Right lobe of liver (tissue), 6 donors: ENCODE results near the gene PPARA. TPM values are rescaled to one million over a fixed set of nuclear protein-coding genes. Genes with fewer than 3 reads are reported as not detected.

Source experiments
- ATAC-seq, 4 donors: fragments of 200-7000 bp; cut with Tn5 transposase; one replicate each; pipeline ENCODE4 v1.9.1; 2020; ENCODE audit warnings: mild to moderate bottlenecking in 4 of 4, moderate library complexity in 4 of 4
- DNase-seq, 3 donors: peaks; one replicate each; pipeline ENCODE4 v3.0.0-alpha.2; 2020
- H3K27ac ChIP-seq, 3 donors: fragments of 200-600 bp; one replicate each; pipeline ENCODE4 v1.8.0; 2022
- H3K27me3 ChIP-seq, 2 donors: fragments of 200-600 bp; one replicate each; pipeline ENCODE4 v1.8.0; 2022
- H3K36me3 ChIP-seq, 4 donors: fragments of 200-600 bp; sonication (generic) in 1 of 4; one replicate each; pipeline versions ENCODE4 v1.5.1 to v1.8.0; 2017 to 2022; ENCODE audit warnings: control low read depth in 1 of 4
- H3K4me1 ChIP-seq, 4 donors: fragments of 200-600 bp; sonication (generic) in 1 of 4; one replicate each; pipeline versions ENCODE4 v1.5.1 to v1.8.0; 2017 to 2022; ENCODE audit warnings: control low read depth in 1 of 4
- H3K4me3 ChIP-seq, 3 donors: fragments of 200-600 bp; one replicate each; pipeline ENCODE4 v1.8.0; 2022
- H3K9me3 ChIP-seq, 4 donors: fragments of 200-600 bp; sonication (generic) in 1 of 4; one replicate each; pipeline versions ENCODE4 v1.5.1 to v1.8.0; 2017 to 2022; ENCODE audit warnings: control low read depth in 1 of 4
- POLR2A ChIP-seq: fragments of 450-650 bp; IDR thresholded peaks from one replicate; pipeline ENCODE4 v1.6.1; 2017; ENCODE audit warnings: antibody characterized with exemption, mild to moderate bottlenecking
- WGBS: methylation state at CpG from one replicate; pipeline ENCODE4 v1.1.6; 2018; ENCODE audit warnings: low coverage, low lambda C conversion rate; ENCODE audit not compliant: insufficient coverage; ENCODE audit errors: missing lambda C conversion rate; 5-methylcytosine and 5-hydroxymethylcytosine counted together
- intact Hi-C, 2 donors: fragments of 100-400 bp; cut with DNase I; formaldehyde crosslinking; loops; one replicate each; pipeline versions ENCODE4 v1.11.2 to v1.14.1; 2022
- total RNA-seq, 6 experiments: library from RNA; depleted of rRNA in 2 of 6; stranded (reverse); fragments of >200 nt in 2 of 6; fragmentation: NEBNext Ultra II Directional in 3 of 6; extraction: Animal tissue kit (Norgen Biotek cat#: 25700) in 3 of 6; gene quantifications; one replicate each; pipeline versions ENCODE4 v1.1.0 to v1.2.4, GENCODE V29; 2016 to 2023
- TF ChIP-seq, protein P1 (sequence below), 4 donors: fragments of 200-600 bp in 3 of 4; fragments of 450-650 bp in 1 of 4; IDR thresholded peaks; one replicate each; pipeline versions ENCODE4 v1.5.1 to v1.8.0; 2016 to 2022; ENCODE audit warnings: antibody characterized with exemption in 4 of 4, mild to moderate bottlenecking in 2 of 4
- donor health status: DM: no; HTN: yes; CAD: no.
- donor health status: DM: no; HTN: no; CAD: no.
- donor health status: DM: no; HTN: no; CAD: no.
- donor health status: DM: no; HTN: yes; CAD: no.
- donor health status: DM: no; HTN: yes; CAD: no.

Gene PPARA
- total RNA-seq, 6 experiments from 2014 or later: 64.4 to 152 (median 95.1) TPM

DNA sequence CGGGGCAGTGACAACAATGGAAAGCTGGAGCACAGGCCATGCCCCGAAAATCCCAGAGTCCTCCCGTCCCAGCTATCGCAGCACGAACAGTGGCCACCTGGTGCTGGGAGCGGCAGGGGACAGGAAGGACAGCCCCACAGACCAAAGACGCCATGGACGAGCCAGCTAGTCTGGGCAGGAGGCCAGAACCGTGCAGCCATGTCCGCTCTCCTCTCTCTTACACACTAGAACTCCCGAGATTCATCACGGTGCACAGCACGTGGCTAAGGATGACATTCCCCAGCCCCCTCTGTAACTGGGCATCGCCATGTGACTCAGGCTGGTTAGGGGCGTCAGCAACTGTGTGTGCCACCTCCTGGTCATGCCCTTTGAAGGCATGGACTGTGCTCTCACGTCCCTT, 95.2 kb downstream of the PPARA start:
- H3K4me3 ChIP-seq: no peak overlapping the region
- peaks cover 0 to 36% (median 4%) of the 10 kb centered on the region in 4 donors for H3K4me1 ChIP-seq
- DNase-seq: peak; percentile 74 to 80 (median 78)
- H3K9me3 ChIP-seq: no peaks in the 10 kb centered on the region
- H3K36me3 ChIP-seq: no peaks in the 10 kb centered on the region
- H3K27me3 ChIP-seq: no peaks in the 10 kb centered on the region
- peak overlapping the region in 1 of 3 donors; percentile 29 for H3K27ac ChIP-seq
- no peak for TF ChIP-seq POLR2A
- TF ChIP-seq, protein P1, sequence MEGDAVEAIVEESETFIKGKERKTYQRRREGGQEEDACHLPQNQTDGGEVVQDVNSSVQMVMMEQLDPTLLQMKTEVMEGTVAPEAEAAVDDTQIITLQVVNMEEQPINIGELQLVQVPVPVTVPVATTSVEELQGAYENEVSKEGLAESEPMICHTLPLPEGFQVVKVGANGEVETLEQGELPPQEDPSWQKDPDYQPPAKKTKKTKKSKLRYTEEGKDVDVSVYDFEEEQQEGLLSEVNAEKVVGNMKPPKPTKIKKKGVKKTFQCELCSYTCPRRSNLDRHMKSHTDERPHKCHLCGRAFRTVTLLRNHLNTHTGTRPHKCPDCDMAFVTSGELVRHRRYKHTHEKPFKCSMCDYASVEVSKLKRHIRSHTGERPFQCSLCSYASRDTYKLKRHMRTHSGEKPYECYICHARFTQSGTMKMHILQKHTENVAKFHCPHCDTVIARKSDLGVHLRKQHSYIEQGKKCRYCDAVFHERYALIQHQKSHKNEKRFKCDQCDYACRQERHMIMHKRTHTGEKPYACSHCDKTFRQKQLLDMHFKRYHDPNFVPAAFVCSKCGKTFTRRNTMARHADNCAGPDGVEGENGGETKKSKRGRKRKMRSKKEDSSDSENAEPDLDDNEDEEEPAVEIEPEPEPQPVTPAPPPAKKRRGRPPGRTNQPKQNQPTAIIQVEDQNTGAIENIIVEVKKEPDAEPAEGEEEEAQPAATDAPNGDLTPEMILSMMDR (IDR thresholded peaks at IDR 0.05): no peak
- intact Hi-C loops: no loop called here
- ATAC-seq: peak; percentile 24 to 59 (median 40)
- WGBS: 40% methylated on average over 6 of the region's 16 CpGs

DNA sequence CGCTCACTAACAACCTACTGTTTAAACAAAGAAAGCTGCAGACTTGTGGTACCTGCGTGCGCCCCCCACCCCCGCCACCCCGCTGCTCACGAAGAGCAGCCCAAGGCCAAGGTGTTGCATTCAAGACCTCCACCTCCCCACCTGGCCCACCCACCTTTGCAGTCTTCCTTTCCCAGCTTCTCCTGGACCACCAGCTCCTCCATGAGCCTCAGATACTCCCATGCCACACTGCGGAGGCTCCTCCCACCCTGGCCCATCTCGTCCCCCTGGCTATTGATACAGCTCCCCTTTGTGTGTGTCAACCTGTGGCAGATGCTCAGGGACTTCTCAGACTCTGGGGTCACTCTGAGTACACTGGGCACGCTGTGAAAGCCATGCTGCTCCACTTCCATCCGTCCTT, 95.9 kb downstream of the PPARA start:
- intact Hi-C loops: no loop called here

DNA sequence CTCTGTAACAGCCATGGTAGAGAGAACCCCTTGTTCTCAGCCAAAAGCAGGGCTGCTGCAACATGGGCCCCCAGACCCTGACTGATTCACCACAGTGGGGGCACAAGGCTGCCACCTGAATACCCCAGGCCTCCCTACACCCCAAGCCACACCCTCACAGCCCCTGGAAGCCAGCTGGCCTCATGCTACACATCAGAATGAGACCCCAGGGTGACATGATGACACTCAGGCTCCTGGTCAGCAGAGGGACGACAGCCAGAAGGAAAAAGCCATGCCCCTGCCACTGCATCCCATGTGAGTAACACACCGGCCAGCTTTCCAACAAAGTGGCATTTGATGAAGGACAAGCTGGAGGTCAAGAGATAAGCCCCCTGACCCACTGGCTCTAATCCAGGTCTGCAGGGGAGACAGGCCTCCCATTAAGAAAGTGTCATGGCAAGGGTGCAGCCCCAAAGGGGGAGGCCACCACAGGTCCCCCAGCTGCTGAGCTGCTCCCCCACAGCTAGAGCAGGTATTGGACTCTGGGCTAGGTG, 97.2 kb downstream of the PPARA start:
- no peaks in the 10 kb centered on the region for H3K36me3 ChIP-seq
- intact Hi-C loops: no loop called here
- TF ChIP-seq POLR2A: no peak
- TF ChIP-seq, protein P1 (IDR thresholded peaks at IDR 0.05): no peak
- H3K4me3 ChIP-seq: no peak overlapping the region
- ATAC-seq (no peak), DNase-seq (no peak)
- no peak overlapping the region for H3K27ac ChIP-seq
- H3K27me3 ChIP-seq: no peaks in the 10 kb centered on the region
- no CpG with 5 or more reads among the region's 2 CpGs for WGBS
- no peaks in the 10 kb centered on the region for H3K9me3 ChIP-seq
- peaks cover 0 to 27% (median 4%) of the 10 kb centered on the region in 4 donors for H3K4me1 ChIP-seq

More for the DNA sequence above, 95.9 kb downstream of the PPARA start:
- Histone ChIP-seq H3K27me3 (no peaks in the 10 kb centered on the region), H3K4me3 (no peak overlapping the region), H3K4me1 (peaks cover 0 to 34% (median 4%) of the 10 kb centered on the region in 4 donors), H3K27ac (peak overlapping the region in 1 of 3 donors; percentile 29), H3K36me3 (no peaks in the 10 kb centered on the region), H3K9me3 (no peaks in the 10 kb centered on the region)
- ATAC-seq (no peak), DNase-seq (no peak)
- TF ChIP-seq, protein P1 (IDR thresholded peaks at IDR 0.05): no peak
- no peak for TF ChIP-seq POLR2A
- 100% methylated on average over 4 of the region's 10 CpGs for WGBS

DNA sequence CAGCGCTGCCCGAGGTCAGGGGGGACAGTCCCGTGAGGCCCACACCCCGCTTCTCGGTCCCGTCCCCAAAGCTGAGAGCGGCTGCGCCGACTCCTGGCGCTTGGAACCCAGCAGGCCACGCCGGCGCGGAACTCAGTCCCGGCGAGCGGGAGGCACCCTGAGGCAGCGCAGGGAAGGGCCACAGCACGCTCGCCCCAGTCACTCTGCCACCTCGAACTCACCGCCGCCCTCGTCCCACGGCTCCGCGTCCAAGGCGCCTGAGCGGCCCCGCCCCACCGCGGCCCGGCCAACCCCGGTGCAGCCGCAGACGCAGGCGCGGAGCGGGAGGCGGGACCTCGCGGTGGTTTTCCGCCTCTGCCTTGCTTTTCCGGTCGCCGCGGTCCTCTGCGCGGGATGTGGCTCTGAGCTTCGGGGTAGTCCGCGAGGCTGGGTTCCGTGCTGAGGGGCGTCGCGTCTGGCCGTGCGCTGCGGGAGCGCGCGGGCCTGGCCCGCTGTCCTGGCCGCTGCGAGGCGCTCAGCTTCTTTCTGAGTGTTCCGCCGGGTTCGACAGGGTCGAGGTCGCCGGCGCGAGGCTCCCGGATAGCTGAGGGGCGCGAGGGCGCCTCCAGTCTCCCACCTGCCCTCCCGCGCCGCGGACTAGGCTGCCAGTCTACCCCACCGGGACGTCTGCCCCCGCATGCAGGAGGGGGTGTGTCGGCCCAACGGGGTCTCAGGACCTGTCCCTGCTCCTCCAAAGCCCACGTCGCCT, 99.9 kb downstream of the PPARA start, which contains the start of gene CDPF1:
Gene CDPF1 (minus strand): TSS at position 259 of the 748 bp plus-strand sequence. CDS start 2,009 bp downstream, outside the sequence.
- Histone ChIP-seq H3K27ac (peak within 1 kb of the TSS; percentile 58 to 83 (median 81)), H3K27me3 (no peaks in the 10 kb centered on the region), H3K9me3 (no peaks in the 10 kb centered on the region), H3K4me1 (peaks cover 0 to 22% (median 4%) of the 10 kb centered on the region in 4 donors), H3K4me3 (peak within 1 kb of the TSS; percentile 81 to 89 (median 83)), H3K36me3 (no peaks in the 10 kb centered on the region)
- DNase-seq (peak; percentile 94 to 96 (median 95)), ATAC-seq (peak; percentile 92 to 97 (median 96))
- intact Hi-C loops: no loop called here
- peak; percentile 94 for TF ChIP-seq POLR2A
- TF ChIP-seq, protein P1 (IDR thresholded peaks at IDR 0.05): peak in 1 of 4 donors; percentile 11
- WGBS: 0% methylated on average over 13 of the region's 89 CpGs
